NCI-H2081 treated with DMSO at 0.1 percent for 48 hours (cell line): ENCODE results near the gene OR52K1.
"Not testable (repeated sequence)": the region's sequence is repeated elsewhere in the genome, so short reads cannot be mapped to it uniquely, and the experiment has no call there.

Experiments used
- DNase-seq: peaks from one replicate; lab custom pipeline; 2025; lab: John Stamatoyannopoulos, UW

Gene OR52K1

GRCh38 chr11:4491878-4492606 is 9.6 kb downstream of the OR52K1 start:
- DNase-seq, result no peak

- DNase-seq, result no peak
Observed at GRCh38 chr11:4493480-4493818, 11.0 kb downstream of the OR52K1 start.

GRCh38 chr11:4495487-4495886 is 13.0 kb downstream of the OR52K1 start:
- DNase-seq, result no peak

- DNase-seq, result no peak
Observed at GRCh38 chr11:4495986-4496385, 13.5 kb downstream of the OR52K1 start.

- DNase-seq, result no peak
Observed at GRCh38 chr11:4496557-4497248, 14.3 kb downstream of the OR52K1 start.

- DNase-seq, result no peak
Observed at GRCh38 chr11:4508886-4509285, 26.4 kb downstream of the OR52K1 start.

GRCh38 chr11:4511282-4512245 is 29.1 kb downstream of the OR52K1 start:
- no peak for DNase-seq

GRCh38 chr11:4514196-4514595 is 31.8 kb downstream of the OR52K1 start:
- no peak for DNase-seq

GRCh38 chr11:4522339-4522738 is 39.9 kb downstream of the OR52K1 start:
- no peak for DNase-seq

GRCh38 chr11:4522752-4523151 is 40.3 kb downstream of the OR52K1 start:
- DNase-seq, result no peak

- DNase-seq, result no peak
Observed at GRCh38 chr11:4523666-4524065, 41.2 kb downstream of the OR52K1 start.

- DNase-seq, result no peak
Observed at GRCh38 chr11:4527926-4528325, 45.5 kb downstream of the OR52K1 start.

GRCh38 chr11:4531686-4532085 is 49.2 kb downstream of the OR52K1 start:
- DNase-seq, result not testable (repeated sequence)

GRCh38 chr11:4539603-4540219 is 57.3 kb downstream of the OR52K1 start:
- DNase-seq, result no peak

GRCh38 chr11:4541071-4541470 is 58.6 kb downstream of the OR52K1 start:
- DNase-seq, result no peak
